HUES6 (cell line): ENCODE data around the gene KLHL29.

ENCODE experiments used
- H3K27ac ChIP-seq: 2 replicates; pipeline ENCODE4 v1.7.0; 2013; ENCODE audit warnings: low read depth, mild to moderate bottlenecking, low read length, inconsistent platforms
- H3K27me3 ChIP-seq: 2 replicates; pipeline ENCODE4 v1.6.1; 2013; ENCODE audit warnings: low read length; ENCODE audit not compliant: control insufficient read depth, insufficient read depth
- H3K36me3 ChIP-seq: 2 replicates; pipeline ENCODE4 v1.6.1; 2013; ENCODE audit warnings: low read length; ENCODE audit not compliant: control insufficient read depth, insufficient read depth
- H3K4me1 ChIP-seq: 2 replicates; pipeline ENCODE4 v1.6.1; 2013; ENCODE audit warnings: low read length; ENCODE audit not compliant: control insufficient read depth, insufficient read depth
- H3K4me3 ChIP-seq: 2 replicates; pipeline ENCODE4 v1.5.1; 2013; ENCODE audit warnings: low read depth, low read length
- H3K9ac ChIP-seq: one replicate; pipeline ENCODE4 v1.6.1; 2013; ENCODE audit warnings: mild to moderate bottlenecking, low read length
- H3K9me3 ChIP-seq: 2 replicates; pipeline ENCODE4 v1.6.1; 2013; ENCODE audit warnings: low read depth, low read length; ENCODE audit not compliant: control insufficient read depth, insufficient read depth

The KLHL29 gene

GRCh38 chr2:23745068-23745725 lies 360.2 kb downstream of the KLHL29 start:
- H3K9ac ChIP-seq: no peak overlapping the region
- H3K4me1 ChIP-seq: peaks cover 2% of the 10 kb centered on the region
- H3K4me3 ChIP-seq: no peak overlapping the region
- no peaks in the 10 kb centered on the region for H3K9me3 ChIP-seq
- H3K36me3 ChIP-seq: no peaks in the 10 kb centered on the region
- H3K27me3 ChIP-seq: no peaks in the 10 kb centered on the region
- no peak overlapping the region for H3K27ac ChIP-seq

- H3K4me1 ChIP-seq: peaks cover 7% of the 10 kb centered on the region
- H3K27ac ChIP-seq: no peak overlapping the region
- no peak overlapping the region for H3K4me3 ChIP-seq
- H3K9ac ChIP-seq: no peak overlapping the region
- H3K9me3 ChIP-seq: no peaks in the 10 kb centered on the region
- no peaks in the 10 kb centered on the region for H3K36me3 ChIP-seq
- no peaks in the 10 kb centered on the region for H3K27me3 ChIP-seq
Observed at GRCh38 chr2:23745726-23746105, 360.7 kb downstream of the KLHL29 start.

- no peak overlapping the region for H3K27ac ChIP-seq
- no peak overlapping the region for H3K4me3 ChIP-seq
- H3K27me3 ChIP-seq: no peaks in the 10 kb centered on the region
- H3K9me3 ChIP-seq: no peaks in the 10 kb centered on the region
- H3K36me3 ChIP-seq: no peaks in the 10 kb centered on the region
- H3K4me1 ChIP-seq: peaks cover 12% of the 10 kb centered on the region
- H3K9ac ChIP-seq: no peak overlapping the region
Observed at GRCh38 chr2:23746141-23746863, 361.3 kb downstream of the KLHL29 start.

- H3K9me3 ChIP-seq: no peaks in the 10 kb centered on the region
- no peak overlapping the region for H3K27ac ChIP-seq
- peaks cover 35% of the 10 kb centered on the region for H3K4me1 ChIP-seq
- 0 out of 2 replicates have a peak overlapping the region, but pooled peaks have one; percentile 17 for H3K4me3 ChIP-seq
- 0 out of 2 replicates have a peak, but pooled peaks cover 3% of the 10 kb centered on the region for H3K36me3 ChIP-seq
- H3K27me3 ChIP-seq: no peaks in the 10 kb centered on the region
- H3K9ac ChIP-seq: no peak overlapping the region
Observed at GRCh38 chr2:23751747-23752265, 366.8 kb downstream of the KLHL29 start.

GRCh38 chr2:23753291-23754010 lies 368.5 kb downstream of the KLHL29 start:
- Histone ChIP-seq H3K27me3 (no peaks in the 10 kb centered on the region), H3K4me3 (no peak overlapping the region), H3K27ac (no peak overlapping the region), H3K4me1 (peaks cover 41% of the 10 kb centered on the region), H3K9me3 (no peaks in the 10 kb centered on the region), H3K36me3 (peaks cover 14% of the 10 kb centered on the region), H3K9ac (no peak overlapping the region)

- H3K27me3 ChIP-seq: no peaks in the 10 kb centered on the region
- peaks cover 17% of the 10 kb centered on the region for H3K36me3 ChIP-seq
- peaks cover 41% of the 10 kb centered on the region for H3K4me1 ChIP-seq
- no peaks in the 10 kb centered on the region for H3K9me3 ChIP-seq
- H3K9ac ChIP-seq: no peak overlapping the region
- no peak overlapping the region for H3K4me3 ChIP-seq
- no peak overlapping the region for H3K27ac ChIP-seq
Observed at GRCh38 chr2:23754970-23755369, 370.0 kb downstream of the KLHL29 start.

GRCh38 chr2:23756593-23757292 lies 371.8 kb downstream of the KLHL29 start:
- Histone ChIP-seq H3K4me3 (no peak overlapping the region), H3K4me1 (peaks cover 25% of the 10 kb centered on the region), H3K9ac (no peak overlapping the region), H3K27me3 (no peaks in the 10 kb centered on the region), H3K36me3 (peaks cover 19% of the 10 kb centered on the region), H3K27ac (no peak overlapping the region), H3K9me3 (no peaks in the 10 kb centered on the region)

GRCh38 chr2:23757686-23758433 lies 372.9 kb downstream of the KLHL29 start:
- Histone ChIP-seq H3K36me3 (peaks cover 19% of the 10 kb centered on the region), H3K27me3 (no peaks in the 10 kb centered on the region), H3K4me3 (no peak overlapping the region), H3K27ac (no peak overlapping the region), H3K4me1 (peaks cover 21% of the 10 kb centered on the region), H3K9me3 (no peaks in the 10 kb centered on the region), H3K9ac (no peak overlapping the region)
